GM18526 (cell line): ENCODE measurements around the gene NOX3.

Experiments used
- POLR2A ChIP-seq: IDR thresholded peaks from 3 replicates; pipeline ENCODE4 v1.6.1; 2011; ENCODE audit not compliant: insufficient read length; ENCODE audit errors: extremely low read depth

Gene NOX3

DNA sequence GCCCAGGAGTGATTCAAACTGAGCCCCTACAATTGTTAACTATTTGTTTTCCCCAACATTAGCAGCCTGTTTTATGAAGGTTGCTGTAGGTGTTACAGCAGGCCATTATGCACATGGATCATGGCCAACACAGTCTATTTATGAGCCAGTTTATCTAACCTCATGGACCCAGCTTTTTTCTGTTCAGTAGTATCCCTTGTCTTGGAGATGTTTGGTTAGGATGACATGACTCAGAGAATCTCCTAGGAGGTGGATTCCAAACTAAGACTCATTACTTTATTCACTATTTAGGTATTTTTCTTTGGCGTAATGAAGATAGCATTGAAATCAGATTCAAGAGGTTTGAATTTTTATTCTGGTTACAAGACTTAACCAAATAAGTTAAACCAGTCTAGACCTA, 78.6 kb downstream of the NOX3 start:
- TF ChIP-seq POLR2A: no peak

DNA sequence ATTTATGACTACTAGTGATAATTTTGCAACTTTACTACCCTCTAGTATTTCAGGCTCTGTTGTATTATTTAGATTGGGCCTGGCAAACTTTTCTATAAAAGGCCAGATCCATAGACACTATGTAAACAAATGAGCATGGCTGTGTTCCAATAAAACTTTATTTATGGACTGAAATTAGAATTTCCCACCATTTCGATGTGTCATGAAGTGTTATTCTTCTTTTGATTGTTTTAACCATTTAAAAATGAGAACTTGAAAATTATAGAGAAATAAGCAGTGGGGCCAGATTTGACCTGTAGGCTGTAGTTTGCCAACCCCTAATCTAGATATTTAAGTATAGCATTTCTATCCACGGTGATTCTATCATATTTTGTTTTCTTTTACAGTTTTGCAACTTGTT, 79.8 kb downstream of the NOX3 start:
- TF ChIP-seq POLR2A: no peak

DNA sequence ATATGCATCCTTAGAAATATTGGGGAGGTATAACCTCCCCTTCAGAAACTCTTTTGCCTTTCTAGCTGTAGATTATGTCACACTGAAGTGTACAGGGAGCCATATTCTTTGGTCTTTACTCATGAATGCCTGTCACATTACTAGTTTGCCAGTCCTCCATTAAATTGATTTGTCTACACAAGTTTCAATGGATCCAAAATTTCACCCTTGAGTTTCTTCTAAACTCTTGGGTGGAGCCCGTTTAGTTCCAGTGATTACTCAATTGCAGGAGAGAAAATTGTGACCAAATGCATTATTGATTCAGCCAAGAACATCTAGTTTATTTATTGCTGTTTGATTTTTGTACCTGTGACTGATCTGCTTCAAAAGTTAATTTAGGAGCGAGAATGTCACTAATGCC, 81.0 kb downstream of the NOX3 start:
- TF ChIP-seq POLR2A: no peak

DNA sequence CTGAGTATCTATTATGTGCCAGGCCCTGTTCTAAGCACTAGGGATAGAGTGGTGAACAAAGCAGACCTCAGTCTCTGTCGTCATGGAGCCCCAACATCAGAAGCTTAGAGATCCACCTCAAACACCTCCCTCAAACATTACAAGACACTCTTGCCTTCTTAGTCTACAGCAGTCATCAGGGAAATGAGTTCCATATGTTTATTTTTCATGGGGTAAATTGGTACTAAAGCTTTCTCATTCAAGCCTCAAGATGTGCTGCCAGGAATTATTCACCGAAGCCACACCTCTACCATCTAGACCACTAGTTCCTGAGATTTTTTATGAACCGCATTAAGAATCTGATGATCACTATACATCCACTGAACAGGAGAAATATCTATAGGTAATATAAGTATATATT, 82.4 kb downstream of the NOX3 start:
- no peak for TF ChIP-seq POLR2A

DNA sequence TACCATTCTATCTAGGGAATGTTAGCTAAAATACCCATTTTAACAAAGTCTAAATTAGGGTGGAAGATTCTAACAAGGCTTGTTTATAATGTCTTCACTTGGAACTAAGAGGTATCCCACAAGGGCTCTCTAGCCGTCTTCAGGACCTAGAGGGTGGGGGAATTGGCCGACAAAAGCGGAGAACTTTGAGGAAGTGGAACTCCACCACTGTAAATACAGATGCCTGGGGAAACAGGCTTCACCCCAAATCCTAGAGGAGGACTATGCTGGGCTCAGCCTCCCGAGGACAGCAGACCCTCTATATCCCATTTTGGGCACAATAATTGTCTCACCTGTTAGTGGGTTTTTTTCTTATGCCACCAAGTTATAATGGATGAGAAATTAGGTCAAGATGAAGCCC, 83.4 kb downstream of the NOX3 start:
- no peak for TF ChIP-seq POLR2A

DNA sequence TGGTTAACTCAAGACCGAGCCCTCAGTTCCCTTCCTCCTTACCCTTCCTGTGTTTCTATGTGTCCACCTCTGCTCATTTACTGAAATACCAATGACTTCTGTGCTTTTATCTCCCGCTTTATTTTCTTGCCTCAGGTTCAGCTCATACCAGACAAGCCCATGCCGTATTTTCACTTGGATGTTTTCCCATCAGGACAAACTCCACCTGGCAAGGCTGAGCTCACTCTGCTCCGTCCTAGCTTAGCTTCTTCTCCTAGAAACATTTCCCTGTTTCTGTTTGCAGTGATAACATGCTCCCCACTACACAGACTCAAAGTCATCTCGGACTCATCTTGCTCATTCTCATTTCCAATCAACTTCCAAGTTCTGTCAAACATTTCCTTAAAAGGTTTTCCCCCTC, 84.4 kb downstream of the NOX3 start:
- TF ChIP-seq POLR2A: no peak

DNA sequence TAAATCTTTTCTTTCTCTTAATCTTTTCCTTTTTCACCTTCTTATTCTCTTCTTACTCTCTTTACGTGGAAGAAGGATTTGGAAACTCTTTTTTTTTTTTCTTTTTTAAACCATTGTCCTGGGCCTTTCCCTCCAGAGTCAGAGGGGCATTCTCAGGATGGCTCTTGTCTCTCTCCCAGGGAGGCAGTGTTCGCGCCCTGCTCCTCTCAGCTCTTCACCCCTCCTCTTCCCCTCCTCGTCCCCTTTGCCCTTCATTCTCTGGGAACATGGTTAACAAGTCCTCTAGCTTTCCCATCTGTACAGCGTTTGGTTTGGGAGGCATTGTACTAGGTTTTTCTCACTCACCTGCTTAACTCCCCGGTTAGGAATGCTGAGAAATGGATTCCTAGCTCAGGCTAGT, 89.3 kb downstream of the NOX3 start:
- no peak for TF ChIP-seq POLR2A

DNA sequence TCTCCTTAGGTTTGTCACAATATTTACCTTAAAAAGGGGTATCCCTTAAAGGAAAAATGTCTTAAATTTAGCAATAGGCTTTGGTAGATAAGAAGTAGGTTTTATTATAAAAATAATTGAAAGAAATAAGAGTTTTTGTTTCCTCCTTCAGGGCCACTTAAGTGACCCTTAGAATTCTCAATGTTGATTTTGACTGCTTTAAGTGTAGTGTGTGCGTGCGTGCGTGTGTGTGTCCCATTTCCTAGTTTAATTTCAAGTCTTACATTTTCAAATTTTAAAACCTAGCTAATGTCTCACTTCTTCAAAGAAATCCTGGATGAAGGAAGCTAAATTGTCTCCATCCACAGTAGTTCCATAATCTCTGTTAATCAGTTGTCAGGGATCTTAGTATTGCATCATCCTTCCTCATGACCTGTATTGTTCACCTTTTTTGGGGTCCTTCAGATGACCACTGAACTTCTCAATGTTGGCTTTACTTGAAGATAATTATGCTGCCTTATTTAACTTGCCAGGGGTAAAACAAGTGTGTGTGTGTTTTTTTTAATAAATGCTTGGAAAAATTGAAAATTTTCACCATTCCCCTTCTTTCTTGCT, 90.7 kb downstream of the NOX3 start:
- TF ChIP-seq POLR2A: no peak

DNA sequence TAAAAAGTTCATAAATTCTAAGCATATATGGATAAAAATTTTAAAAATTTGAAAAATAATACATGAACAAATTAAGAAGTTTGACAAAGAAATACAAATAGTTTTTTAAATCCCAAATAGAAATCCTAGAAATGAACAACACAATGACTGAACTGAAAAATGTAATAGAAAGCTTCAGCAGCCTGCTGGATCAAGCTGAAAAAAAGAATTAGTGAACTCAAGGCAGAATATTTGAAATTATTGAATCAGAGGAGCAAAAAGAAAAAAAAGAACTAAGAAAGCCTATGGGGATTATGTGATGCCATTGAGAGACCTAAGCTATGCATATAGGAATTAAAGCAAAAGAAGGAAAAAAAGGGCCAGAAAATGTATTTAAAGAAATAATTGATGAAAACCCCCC, 101.5 kb downstream of the NOX3 start:
- TF ChIP-seq POLR2A: no peak

DNA sequence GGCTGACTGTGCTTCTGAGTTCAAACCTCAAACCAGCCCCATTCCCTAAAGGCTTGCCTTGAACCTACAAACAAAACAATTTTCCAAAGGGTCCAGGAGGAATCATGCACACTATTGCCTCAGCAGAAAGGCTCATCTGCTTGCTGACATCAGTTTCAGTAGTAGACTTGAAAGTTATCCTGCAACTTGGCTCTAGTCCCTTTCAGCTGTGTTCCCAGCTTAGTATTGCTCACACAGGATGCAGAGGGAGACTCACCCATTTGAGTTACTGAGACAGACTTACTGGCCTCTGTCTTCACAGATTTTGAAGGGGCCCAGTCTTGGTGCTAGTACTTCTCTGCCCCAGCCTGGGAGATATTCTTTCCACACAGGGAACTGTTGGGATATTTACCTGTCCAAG, 102.8 kb downstream of the NOX3 start:
- no peak for TF ChIP-seq POLR2A

DNA sequence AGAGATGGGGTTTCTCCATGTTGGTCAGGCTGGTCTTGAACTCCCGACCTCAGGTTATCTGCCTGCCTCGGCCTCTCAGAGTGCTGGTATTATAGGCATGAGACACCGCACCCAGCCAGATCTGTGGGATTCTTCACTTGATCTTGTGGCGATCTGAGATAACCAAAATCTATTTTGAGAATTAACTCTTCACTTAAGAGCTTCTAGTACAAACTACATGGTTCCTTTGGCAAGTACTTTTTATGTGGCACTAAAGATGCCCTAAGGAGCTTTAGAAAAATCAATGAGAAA, 103.6 kb downstream of the NOX3 start:
- TF ChIP-seq POLR2A: no peak

DNA sequence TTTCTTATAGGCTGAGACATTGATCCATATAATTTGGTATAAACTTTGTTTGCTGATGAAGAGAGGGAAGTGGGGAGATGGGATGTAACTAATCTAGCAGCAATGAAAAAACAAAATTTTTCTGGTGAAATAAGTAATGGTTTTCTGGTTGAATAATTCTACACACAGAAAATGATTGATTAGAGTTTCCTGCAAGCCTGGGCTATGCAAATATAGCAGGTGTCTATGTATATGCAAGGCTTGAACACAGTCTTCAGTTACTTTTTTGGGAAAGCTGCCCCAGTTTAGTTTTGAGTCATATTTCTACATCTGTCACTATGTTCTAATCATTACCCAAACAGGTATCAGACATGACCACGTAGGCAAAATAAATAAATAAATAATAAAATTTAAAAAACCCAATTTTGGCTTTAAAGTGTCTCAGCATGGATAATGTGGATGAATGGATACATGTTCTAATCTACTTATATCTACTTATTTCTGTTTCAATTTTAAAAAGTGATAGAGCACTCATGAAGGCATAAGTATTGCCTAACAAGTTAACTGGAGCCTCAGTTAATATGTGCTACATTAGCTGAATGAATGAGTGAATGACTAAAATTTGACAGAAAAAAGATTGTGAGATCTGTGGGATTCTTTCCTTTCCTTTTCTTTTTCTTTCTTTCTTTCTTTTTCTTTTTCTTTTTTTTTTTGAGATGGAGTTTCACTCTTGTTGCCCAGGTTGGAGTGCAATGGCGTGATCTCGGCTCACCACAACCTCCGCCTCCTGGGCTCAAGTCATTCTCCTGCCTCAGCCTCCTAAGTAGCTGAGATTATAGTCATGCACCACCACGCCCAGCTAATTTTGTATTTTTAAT, 104.1 kb downstream of the NOX3 start:
- TF ChIP-seq POLR2A: no peak

DNA sequence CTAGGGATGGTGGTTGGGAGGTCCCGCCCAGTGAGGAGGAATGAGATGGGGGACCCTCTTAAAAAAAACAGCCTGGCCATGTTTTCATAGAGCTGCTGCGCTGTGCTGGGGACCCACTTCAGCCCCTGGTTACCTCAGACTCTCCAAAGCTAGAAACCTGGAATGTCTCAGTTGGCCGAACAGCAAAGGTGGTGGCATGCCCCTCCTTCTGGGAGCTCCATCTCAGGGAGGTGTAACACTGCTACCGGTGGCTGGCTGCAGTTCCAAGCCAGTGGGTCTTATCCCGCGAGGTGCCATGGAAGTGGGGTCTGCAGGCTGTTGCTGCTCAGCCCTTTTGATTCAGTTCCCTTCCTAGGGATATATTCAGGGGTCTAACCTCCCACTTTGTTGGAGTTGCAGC, 105.7 kb downstream of the NOX3 start:
- no peak for TF ChIP-seq POLR2A

DNA sequence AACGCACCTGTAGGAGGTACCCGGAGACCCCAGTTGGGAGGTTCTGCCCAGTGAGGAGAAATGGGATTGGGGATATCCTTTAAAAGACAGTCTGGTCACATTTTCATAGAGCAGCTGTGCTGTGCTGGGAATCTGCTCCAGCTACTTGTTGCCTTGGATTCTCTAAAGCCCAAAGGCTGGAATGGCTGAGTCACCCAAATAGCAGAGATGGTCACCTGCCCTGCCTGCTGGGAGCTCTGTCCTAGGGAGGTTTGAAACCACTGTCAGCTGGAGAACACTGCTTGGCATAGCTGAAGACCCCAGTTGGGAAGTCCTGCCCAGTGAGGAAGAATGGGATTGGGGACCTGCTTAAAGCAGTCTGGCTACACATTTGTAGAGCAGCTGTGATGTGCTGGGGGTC, 106.5 kb downstream of the NOX3 start:
- TF ChIP-seq POLR2A: no peak

DNA sequence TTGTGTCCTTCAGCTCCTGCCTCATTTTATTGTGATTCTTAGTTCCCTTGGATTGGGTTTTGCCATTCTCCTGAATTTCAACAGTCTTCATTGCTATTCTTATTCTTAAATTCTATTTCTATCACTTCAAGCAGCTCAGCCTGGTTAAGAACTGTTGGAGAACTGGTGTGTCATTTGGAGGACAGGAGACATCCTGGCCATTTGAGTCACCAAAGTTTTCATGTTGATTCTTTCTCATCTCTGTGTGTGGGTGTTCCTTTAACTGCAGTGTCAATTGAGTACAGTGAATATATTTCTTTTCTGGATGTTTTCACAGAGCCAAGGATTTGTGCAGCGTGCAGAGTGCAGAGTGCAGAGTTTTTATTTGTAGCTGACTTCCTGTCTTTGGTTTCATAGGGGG, 107.8 kb downstream of the NOX3 start:
- TF ChIP-seq POLR2A: no peak

DNA sequence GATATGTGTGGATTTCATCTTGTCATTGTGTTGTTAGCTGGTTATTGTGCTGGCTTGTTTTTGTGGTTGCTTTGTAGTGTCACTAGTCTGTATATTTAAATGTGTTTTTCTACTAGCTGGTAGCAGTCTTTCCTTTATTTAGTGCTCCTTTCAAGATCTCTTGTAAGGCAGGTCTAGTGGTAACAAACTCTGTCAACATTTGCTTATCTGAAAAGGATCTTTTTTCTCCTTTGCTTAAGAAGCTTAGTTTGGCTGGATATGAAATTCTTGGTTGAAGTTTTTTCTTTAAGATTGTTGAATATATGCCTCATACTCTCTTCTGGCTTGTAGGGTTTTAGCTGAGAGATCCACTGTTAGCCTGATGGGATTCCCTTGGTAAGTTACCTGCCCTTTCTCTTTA, 108.7 kb downstream of the NOX3 start:
- TF ChIP-seq POLR2A: no peak
